HG03280 (cell line): ENCODE measurements around the gene MOV10.

Source experiments
- ATAC-seq: cut with Tn5 transposase; IDR thresholded peaks from one replicate; pipeline ENCODE4 v1.9.1; 2021; ENCODE audit warnings: mild to moderate bottlenecking, moderate library complexity; ENCODE audit not compliant: unreplicated experiment

Gene MOV10

DNA sequence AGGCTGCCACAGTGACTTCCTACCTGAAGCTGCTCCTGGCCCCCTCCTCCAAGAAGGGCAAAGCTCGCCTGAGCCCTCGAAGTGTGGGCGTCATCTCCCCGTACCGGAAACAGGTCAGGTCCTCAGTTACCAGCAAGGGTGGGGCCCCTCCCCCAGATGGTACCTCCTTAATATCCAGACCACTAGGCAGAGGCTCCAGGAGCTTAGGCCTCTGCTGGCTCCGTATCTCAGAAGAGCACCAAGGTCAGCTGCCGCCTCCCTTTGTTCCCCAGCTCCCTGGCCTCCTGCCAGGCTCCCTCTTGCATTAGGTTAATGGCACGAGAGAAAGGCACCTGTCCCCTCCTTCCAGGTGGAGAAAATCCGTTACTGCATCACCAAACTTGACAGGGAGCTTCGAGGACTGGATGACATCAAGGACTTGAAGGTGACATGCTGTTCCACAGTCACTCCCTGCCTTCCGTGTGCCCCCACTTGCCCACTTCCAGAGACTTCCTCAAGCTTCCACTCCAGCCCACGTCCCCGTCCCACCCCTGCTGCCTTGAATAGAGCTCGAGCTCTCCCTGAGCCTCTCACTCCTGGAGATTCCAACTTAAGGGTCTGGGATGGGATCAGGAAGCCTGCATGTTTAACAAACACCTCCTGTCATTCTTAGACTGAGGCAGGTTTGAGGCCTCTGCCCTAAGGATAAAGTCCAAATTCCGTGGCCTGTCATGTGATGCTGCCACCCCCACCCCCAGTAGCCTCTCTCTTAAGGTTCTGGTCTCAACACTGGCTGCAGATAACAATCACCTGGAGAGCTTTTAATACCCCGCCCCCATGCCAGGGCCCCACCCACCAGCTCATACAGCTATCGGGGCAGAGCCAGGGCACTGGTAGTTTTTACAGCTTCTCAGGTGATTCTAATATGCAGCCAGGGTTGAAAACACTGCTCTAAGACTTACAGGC is 24.2 kb downstream of the MOV10 start:
- ATAC-seq: no peak

DNA sequence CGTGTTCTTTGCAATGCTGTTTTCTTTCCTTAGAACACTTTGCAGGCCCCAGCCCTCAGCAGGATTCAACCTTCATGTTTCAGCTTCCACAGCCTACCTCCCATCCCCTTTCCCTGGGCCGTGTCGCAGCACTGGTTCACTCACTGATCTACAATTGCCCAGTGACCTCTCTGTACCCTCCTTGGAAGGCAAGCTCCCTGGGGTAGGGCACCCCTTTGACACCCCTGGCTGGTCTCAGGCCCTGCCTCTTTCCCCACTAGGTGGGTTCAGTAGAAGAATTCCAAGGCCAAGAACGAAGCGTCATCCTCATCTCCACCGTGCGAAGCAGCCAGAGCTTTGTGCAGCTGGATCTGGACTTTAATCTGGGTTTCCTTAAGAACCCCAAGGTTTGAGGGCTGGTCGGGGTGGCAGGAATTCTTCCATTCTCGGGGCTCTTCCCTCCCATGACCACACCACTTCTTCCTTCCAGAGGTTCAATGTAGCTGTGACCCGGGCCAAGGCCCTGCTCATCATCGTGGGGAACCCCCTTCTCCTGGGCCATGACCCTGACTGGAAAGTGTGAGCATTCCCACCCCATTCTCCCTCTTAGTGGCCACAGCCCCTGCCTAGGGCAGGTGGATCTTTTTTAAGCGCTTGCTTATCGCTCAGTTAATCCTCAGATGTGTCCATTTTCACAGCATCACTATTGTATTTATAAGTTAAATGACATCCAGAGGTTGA is 25.1 kb downstream of the MOV10 start:
- no peak for ATAC-seq

DNA sequence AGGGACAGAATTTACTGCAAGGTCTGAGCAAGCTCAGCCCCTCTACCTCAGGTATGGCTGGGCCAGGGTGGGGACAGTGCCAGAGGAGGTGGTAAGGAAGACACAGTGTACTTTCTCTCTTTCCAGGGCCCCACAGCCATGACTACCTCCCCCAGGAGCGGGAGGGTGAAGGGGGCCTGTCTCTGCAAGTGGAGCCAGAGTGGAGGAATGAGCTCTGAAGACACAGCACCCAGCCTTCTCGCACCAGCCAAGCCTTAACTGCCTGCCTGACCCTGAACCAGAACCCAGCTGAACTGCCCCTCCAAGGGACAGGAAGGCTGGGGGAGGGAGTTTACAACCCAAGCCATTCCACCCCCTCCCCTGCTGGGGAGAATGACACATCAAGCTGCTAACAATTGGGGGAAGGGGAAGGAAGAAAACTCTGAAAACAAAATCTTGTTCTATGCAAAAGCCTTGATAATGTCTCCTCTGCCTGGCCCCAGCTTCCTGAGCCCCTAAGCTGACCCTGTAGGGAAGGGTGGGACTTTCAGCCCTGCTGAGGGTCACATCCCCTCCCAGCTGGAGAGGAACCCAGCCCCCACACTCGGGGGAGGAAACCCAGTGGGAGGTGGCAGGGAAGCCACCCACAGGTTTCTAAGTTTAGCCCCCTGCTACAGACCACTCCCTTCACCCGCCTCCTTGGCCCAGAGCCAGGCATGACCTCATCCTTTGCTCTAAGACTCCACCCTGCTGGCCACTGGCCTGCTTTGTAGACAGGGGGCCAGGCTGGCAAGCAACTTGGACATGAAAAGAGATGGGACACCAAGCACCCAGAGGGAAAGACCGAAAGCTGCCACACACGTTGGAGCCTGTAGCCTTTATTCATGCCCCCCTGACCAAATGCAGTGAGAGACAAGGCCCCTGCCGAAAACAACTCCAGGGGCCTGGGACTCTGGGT is 26.1 kb downstream of the MOV10 start:
- peak; percentile 46 for ATAC-seq

DNA sequence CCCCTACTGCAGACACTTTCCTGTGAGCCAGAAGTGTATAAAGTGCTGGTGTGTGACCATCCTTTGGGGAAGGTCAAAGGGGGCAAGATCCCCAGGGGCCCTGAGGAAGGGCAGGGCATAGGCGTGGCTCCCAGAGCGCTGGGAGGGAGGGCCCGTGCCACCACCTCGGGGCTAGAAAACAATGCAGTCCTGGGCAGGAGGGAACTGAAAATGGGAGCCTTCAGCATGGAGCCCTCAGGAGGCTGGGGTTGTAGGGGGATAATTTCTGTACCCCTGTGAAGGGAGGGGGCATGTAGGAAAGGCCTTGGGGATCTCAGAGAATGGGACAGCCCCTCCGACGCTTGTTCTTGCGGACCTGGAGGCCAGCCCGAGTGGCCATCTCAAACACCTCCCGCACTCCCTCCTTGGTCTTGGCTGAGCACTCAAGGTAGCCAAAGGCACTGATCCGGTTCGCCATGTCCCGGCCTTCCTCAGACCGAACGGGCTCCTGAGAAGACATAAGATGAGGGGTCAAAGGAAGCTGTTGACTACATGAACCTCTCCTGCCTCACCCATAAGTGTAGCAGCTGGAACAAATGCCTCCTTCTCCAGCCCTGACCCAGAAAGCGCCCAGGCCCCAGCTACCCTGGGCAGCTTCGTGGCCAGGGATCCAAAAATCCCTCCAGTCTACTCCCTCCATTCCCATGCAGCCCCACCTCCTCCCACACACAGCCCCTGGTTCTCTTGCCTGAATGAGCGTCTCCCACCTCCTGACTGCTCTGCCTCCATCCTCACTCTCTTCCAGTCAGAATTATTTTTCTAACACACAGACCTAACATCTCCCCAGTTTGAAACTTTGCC is 27.0 kb downstream of the MOV10 start:
- no peak for ATAC-seq

DNA sequence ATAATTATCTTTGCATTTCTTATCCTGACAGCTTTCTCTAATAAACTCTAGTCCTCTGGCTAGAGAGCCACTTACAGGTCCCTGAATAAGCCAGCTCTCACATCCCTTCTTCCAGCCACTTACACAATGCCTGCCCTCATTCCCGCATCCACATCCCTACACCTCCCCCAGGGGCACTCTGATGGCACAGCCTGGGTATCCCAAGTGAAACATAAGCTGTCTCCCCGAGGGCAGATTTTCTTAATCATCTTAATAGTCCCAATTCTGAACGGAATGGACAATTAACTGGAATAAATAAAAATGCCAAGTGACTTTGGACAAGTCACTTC is 27.6 kb downstream of the MOV10 start:
- ATAC-seq: no peak

DNA sequence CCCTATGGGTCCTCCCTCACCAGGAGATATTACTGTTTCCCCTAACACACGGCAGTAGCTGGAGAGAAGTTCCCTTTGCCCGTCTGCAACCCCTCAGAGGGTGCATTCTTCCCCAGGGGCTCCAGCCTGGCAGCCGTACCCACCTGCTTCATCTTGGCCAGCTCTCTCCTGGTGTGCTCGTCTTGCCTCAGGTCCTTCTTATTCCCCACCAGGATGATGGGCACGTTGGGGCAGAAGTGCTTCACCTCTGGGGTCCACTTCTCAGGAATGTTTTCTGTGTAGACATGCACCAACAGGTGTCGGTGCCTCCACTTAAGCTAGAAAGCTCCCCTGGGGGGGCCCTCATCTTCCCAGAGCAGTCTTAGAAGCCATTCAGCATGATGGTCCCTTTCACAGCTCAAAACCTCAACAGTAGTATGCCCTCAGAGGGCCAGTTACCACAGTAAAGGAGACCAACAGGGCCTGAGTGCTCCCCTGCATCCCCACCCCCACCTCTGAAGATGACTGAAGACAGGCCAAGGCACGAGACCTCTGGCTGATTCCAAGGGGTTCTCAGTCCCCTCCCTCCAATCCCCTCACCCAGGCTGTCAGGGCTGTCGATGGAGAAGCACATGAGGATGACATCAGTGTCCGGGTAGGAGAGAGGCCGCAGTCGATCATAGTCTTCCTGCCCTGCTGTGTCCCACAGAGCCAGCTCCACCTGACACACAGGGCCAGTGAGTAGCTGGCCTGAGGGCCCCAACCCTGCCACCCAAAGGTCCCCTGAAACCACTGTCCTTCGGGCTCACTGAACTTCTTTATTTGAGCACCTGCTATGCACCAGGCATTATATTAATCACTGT is 28.2 kb downstream of the MOV10 start:
- no peak for ATAC-seq

DNA sequence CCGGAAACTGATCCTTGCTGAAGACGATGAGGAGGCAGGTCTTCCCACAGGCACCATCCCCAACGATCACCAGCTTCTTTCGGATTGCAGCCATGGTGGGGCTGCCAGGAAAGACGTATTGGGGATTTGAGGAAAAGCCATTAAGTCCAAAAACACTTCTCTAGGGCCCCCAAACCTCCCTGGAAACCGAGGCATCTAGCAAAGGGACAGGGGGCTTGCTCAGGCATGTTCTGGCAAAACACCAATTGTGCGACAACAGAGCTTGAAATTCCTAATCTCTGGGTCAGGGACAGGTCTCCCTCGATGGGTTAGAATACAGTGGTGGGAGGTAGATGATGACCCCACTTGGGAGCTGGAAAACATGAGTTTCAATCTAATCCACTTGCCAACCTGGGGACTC is 29.2 kb downstream of the MOV10 start:
- ATAC-seq: no peak

DNA sequence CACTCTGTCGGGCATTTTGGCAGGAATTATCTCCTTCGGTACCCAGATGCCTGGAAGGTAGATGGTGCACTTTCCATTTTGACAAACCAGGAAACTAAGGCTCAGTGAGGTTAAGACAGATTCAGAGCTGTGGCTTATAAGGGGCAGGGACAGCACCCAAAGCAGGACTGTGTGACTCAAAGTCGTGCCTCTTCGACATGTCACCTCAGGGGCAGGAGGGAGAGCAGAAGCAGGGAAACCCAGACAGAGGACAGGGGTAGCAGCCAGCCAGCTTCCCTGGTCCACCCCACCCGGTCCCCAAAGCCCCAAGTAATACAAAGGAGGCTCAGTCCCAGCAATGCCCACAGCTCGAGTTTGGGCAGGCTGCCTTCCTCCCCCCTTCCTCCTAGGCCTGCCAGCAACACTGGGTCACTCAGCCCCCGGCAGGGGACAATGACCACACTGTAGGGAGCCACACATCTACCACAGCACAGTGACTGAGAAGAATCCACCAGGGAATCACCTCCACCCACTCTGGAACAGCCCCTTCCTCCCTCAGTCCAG is 30.0 kb downstream of the MOV10 start:
- ATAC-seq: no peak

DNA sequence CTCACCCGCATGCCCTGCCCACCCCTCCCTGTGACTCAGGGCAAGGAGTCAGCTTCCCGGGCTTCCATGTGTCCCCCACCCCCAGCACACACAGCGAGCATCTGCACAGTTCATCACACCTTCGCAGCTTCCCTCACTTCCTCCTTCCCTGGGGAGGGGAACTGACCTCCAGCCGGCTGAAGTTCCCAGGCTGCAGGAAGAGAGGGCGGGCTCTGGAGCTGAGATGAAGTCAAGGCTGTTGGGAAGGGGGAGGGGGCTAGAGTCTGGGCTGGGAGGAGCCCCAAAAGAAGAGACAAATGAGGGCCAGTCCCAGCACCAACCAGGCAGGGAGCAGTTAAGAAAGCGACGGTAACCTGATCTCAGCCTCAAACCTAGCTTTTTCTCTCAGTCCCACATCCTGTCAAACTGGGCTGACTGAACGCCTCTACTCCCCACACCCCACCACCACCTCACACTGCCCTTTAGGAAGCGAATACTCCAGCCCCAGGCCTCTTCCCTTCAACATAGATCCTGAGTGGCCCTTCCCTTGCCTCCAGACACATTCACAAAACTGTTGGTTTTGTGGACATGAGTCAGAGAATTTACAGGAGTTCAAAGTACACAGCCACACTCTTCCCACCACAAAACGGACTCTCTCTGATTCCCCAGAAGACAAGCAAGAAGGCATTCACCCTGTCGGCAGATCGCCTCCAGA is 30.6 kb downstream of the MOV10 start:
- ATAC-seq: peak; percentile 46

DNA sequence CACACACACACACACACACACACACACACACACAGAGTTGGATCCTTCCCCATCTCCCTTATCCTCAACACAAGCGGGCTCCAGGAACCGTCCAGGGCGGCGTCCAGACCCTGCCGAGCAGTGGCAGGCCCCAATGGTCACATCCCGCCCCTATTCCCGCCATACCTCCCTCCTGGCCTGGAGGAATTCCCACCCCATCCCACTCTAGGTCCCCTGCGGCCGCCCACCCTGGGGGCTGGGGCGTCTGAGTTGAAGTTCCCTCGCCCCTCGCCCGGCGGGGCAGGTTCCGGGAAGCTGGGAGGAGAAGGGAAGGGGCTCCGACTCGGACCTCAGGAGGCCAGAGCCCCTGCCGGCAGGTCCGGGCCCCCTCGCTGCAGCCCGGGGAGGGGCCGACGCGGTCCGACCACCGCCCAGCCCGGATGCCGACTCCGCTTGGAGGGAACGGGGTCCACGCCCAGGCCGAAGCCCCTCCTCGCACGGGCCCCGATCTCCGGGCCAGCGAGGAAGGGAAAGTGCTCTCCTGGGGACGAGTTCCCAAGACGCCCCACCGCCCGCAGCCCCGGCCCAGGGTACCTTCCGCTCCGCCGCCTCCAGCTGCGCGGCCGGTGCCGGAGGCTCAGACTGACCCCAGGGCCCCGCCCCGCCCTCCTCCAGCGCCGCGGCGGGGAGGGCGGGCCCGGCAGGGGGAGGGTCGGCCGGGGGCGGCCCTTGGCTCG is 32.2 kb downstream of the MOV10 start, which contains the start of gene RHOC:
Gene RHOC (minus strand): TSS at position 623 of the 716 bp plus-strand sequence. CDS start 3,328 bp downstream, outside the sequence.
- peak; percentile 66 for ATAC-seq

DNA sequence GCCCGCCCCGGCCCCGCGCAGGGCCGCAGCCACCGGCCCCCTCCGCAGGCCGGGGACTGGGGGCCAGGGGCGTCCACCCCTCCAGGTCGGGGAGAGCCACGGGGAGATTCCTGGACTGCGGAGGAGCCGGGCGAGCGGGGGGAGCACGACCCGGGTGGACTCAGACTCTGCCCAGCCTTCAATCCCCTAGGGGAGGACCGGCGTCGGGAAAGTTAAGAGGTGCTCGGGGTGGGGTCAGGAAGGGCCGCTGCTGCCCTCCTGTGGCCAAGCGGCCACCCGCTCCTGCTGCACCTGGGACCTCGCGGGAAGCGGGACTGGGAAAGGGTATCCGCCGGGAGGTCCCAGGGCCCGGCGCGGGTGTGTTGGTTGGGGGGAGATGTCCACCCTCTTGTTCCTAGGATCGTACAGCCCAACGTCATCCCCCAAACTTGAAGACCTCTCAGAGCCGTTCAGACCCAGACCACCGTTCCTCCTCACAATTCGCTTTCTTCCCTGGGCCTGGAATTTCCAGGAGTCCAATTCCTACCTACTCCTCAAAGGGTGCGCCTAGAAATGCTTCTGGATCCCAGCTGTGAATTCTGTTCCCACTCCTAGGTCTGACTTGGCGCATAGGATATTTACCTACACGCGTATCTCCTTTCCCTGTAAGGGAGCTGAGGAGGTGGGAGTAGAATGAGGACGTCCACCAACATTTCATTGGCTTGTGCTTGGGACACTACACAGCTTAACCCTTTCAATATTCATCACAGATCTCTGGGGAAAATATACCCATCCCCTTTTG is 33.0 kb downstream of the MOV10 start:
- peak; percentile 53 for ATAC-seq

DNA sequence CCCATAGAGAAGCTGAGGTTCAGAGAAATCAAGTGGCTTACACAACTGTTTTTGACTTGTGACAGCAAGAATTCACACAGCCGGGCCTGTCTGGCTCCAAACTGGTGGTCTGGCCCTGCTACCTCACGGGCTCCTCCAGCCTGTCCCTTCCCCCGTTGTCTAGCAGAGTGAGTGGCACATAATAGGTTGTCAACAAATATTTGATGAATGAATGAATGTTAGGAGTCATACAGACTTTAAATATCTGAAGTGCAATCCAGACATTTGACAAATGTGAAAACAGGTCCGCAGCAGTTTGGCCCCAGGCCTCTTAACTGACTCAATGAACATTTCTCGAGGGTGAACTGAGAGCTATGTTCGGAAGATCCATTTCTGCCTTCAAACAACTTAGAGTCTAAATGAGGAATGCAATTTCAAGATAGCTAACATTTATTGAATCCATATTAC is 33.6 kb downstream of the MOV10 start:
- no peak for ATAC-seq

DNA sequence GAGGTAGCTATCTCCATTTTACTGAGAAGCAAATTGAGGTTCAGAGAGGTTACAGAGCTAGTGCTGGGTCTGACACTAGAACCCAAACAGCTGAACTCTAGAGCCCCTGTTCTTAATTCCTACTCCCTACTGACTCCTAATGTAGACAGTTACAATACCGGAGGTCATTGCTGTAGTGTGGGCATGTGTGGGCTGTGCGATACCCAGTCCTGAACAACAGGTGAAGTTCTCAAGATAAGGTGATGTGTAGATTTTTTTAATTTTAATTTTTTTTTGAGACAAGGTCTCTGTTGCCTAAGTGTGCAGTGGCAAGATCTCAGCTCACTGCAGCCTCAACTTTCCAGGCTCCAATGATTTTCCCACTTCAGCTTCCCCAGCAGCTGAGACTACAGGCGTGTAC is 34.0 kb downstream of the MOV10 start:
- no peak for ATAC-seq

DNA sequence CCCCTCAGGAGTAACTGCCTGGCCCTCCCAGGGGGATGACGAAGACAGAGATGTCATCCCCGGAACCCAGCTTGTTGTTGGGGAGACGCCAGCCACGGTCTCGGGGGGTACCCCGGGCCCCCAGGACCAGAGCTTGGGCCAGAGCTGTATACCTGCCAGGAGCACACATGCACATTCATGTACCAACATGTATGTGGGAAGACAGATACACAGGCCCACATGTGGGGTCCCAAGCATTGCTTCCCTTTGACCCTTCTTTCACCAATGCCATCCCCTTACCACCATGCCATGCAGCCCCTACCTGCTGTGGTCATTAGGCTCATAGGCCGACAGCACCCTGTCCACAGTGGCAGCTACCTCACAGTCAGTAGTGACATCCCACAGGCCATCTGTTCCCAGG is 35.7 kb downstream of the MOV10 start:
- no peak for ATAC-seq

DNA sequence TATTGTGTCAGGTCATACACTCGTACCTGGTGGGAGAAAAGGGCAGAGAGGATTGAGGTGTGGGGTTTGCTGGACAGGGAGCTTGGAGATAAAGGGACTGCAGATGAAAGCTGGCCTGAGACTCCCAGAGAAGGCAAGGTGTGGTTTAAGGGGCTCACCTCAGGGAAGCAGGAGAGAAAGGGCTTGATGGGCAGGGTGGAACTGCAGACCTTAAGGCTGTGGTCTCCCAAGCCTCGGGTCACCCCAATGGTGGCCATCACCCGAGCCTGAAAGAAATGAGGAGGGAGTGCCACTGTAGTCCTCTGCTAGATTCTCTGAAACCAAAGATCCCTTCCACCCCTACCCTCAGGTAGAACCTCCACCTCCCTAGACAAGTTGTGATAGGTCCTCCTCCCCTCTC is 36.1 kb downstream of the MOV10 start:
- ATAC-seq: no peak

DNA sequence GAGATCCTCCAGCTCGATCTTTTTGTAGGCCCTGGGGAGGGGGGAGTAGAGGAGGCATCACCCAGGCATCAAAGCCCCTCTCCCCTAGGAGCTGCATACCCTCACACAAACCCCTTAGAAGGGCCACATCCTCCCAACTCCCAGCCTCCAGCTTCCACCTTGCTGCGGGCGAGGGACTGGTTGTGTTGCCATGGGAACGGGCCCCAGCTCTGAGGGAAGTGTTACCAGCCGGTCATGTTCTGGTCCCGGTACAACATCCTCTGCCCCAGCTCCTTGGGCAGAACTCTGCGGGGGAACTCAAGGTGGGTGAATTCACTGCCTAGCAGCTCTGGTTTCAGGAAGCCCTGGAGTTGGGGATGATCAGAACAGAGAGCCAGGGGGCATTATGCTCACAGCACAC is 36.6 kb downstream of the MOV10 start:
- no peak for ATAC-seq

DNA sequence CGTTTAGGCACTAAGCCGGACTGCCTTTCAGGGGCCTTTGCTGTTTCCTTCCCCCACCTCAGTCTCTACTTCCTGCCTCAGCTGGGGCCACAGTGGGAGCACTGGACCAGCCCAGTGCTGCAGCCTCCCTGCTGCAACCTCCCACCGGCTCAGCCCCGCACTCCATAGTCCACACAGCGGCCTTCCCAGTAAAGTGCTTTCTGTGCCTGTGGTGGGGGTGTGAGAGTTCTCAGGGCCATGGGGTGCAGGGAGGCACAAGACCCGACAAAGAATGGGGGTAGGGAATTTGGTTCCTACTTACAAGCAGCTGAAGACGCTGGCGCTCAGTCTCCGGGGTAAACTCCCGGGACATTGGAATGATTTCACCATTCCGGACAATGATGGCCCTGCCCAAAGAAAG is 37.2 kb downstream of the MOV10 start:
- no peak for ATAC-seq
